Activated CD4-positive, alpha-beta T cell treated with anti-CD3 and anti-CD28 coated beads, Interleukin-2, amount 50 U/mL, for 24 hours (primary cell): ENCODE data around the gene IFITM5.
"Not testable (repeated sequence)": the region's sequence is repeated elsewhere in the genome, so short reads cannot be mapped to it uniquely, and the experiment has no call there.

Source experiments
- DNase-seq, 2 donors: peaks; one replicate each; pipeline ENCODE4 v3.0.0-alpha.2; 2020; ENCODE audit warnings: low read depth in 1 of 2, low spot score in 1 of 2

Gene IFITM5

DNA sequence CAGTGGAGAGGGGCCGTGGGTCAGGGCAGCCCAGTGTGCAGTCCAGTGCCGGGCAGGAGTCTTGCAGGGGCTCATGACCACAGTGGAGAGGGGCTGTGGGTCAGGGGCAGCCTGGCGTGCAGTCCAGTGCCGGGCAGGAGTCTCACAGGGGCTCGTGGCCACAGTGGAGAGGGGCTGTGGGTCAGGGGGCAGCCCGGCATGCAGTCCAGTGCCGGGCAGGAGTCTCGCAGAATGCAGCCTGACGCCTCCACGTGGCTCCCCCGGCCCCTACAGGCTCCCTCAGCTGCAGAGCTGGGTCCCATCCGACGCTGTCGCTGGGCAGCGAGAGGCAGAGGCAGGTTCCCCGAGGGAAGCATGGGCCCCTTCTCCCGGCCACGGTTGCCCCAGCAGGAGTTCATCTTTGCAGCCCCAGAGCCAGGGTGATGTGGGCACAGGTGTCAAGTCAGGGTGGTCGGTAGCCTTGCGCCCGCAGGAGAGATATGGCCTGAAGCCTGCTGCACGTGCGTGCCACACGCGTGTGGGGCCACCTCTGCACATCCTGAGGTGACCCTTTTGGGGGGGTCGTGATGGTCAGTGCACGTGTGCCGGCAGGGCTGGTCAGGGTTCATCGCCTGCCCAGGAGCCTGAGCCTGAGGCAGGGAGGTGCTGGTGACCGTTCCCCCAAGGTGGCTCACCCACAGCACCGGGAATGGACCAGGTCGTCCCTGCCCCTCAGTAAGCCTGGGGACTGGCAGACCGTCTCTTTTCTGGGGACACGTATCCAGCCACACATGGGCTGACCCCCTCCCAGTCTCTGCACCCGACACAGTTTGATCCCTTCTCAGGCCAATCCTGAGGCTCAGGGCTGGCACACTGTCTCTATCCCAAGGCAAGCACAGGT, 2.9 kb downstream of the IFITM5 start:
- no peak for DNase-seq

DNA sequence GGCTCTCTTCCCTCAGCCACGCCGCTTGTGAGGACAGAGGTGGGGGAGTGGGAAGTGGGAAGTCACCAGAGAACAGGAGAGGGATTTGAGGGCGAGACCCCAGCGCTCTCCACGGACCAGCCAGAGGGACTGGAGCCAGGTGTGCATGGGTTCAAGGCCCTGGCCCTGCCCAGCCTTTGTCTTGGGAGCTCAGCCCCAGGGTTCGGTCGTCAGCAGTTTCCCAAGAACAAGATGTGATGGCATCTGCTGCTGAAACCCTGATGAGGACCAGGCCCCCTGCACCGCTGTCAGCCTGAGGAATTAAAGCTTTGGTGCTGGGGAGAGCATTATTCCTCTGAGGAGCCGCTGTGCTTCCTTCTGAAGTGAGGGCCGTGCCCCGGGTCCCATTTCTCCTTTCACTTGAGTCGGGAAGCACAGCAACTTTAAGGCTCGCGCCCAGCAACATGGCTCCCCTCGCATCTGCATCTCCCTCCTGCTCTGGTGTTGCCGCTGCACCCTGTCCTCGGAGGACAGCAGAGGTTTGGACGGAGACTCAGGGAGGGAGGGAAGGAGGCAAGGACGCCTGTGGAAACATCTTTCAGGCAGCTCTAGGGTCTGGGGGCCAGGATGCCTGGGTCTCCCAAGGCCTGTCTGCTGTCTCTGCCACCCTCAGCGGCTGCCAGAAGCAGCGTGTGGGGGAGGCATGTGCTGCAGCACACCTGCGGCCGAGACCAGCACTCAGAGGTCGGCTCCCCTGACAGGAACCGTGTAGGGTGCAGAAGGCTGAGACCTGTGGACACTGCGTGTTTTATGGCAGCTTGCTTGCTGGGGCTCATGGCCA, 3.8 kb downstream of the IFITM5 start:
- no peak for DNase-seq

DNA sequence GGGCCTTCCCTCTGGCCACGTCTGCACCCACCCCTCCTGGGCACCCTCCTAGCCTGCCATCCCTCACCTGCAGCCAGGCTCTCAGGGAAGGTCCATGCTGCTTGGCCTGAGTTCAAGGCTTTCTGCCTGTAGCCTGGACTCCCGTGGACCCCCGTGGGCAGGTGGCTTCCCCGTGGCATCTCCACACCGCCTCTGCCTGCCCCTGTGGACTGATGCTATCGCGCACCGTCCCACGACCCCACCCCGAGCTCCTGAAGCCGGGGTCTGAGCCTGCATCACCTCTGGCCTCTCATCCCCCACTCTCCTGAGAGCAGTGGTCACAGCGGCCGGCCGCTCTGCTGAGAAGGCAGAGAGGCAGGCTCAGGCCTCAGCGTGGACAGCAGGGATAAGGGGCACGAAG, 4.5 kb downstream of the IFITM5 start:
- no peak for DNase-seq

DNA sequence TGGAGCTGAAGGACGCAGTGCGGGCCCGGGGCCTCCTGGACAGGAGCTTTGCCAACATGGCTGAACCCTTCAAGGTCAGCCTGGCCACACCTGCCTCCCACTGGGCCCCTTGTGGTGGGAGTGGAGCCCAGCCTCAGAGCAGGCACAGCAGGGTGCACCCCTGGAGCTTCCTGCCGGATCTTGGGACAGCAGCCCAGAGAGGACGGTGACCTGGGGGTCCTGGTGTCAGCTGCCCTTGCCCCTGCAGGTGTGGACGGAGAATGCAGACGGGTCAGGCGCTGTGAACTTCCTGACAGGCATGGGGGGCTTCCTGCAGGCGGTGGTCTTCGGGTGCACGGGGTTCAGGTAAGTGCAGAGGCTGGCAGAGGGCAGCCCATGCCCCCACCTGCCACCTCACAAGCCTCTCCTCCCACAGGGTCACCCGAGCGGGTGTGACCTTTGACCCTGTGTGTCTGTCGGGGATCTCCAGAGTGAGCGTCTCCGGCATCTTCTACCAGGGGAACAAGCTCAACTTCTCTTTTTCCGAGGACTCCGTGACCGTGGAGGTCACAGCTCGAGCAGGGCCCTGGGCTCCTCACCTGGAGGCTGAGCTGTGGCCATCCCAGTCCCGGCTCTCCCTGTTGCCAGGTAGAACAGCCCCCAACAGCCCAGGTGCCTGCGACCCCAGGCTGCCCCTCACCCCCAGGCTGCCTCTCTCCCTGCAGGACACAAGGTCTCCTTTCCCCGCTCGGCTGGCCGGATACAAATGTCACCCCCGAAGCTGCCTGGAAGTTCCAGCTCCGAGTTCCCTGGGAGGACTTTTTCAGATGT, 5.3 kb downstream of the IFITM5 start:
- no peak for DNase-seq

DNA sequence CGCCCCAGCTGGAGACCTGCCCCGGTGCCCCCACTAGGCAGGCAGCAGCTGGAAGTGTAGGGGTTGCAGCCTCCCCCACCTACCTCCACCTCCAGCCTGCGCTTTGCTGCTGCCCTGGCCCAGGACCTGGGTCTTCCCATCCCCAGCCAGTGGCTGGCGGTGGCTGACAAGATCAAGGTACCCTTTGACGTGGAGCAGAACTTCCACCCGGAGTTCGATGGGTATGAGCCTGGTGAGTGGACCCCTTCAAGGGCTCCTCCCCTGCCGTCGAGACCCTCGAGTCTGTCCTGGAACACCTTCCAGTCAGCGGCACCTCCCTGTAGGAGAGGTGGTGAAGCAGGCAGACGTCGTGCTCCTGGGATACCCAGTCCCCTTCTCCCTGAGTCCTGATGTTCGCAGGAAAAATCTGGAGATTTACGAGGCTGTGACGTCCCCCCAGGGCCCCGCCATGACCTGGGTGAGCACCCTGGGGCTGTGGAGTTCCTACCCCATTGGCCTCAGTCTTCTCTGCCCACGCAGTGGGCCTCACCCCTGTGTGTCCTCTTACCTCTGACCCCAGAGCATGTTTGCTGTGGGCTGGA, 6.0 kb downstream of the IFITM5 start:
- no peak for DNase-seq

DNA sequence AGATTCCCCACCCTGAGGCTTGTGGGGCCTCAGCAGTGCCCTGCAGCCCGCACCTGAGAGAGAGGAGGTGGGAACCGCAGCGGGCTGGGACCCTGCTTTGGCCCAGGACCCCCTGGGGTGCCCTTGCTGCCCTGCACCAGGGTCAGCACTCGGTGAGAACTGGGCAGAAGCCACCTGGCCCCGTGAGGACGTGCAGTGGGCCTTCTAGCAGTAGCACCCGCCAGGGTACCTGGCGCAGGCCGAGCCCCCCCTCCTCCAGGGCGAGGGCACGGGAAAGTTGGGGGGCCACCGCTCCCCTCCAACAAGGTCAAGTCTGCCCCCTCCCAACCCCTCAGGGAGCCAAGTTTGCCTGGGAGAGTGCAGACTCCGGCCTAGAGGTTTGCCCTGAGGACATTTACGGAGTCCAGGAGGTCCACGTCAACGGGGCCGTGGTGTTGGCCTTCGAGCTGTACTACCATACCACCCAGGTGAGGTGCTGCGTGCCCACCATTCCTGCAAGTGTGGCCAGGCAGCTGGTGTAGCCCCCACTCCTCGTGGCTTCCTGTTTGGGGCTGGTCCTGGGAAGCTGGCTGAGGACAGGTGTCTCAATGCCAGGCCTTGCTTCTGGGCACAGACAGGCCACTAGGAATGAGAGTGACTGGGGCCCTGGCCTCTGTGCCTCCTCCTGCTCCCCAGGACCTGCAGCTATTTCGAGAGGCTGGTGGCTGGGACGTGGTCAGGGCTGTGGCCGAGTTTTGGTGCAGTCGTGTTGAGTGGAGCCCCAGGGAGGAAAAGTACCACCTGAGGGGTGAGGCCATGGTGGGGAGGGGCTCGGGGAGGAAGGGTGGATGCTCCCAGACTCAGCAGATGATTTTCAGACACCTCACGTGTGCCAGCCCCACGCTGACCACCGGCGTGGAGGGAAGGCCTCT, 6.9 kb downstream of the IFITM5 start:
- no peak for DNase-seq

DNA sequence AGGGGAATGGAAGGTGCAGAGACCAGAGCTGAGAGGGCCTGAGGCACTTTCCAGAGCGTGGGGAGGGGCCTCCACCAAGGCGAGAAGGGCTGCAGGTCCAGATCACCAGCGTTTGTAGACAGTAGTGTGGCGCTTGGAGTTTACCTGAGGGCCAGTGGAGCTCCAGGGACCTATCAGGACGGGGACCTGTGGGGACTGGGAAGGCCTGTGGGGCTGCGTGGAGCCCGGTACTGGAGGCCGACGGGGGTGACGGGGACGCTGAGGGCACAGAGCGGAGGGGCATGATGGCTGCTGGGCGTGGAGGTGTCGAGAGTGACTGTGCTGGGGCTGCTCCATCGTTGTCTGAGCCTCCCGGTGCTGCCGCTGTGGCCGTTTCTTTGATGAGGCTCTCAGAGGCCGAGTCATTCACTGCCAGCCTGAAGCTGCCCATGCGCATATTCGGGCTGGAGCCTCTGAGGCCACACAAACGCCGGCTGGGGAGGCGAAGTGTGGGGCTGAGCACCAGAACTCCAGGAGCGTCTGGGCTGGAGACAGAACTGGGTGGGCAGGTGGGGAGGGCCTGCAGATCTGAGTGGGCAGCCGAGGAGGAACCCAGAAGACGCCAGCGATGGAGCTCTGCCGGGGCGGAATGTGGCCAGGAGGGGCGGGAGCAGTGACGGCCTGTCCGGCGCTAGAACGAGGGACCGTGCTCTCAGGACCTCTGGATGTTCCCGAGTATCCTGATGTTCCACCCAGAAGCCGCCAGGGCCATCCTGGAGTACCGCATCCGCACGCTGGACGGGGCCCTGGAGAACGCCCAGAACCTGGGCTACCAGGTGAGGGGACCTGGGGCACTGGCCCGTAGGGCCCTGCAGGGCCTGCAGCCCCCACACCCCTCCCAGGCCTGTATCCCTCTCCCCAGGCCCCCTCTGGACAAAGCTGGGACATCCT, 7.8 kb downstream of the IFITM5 start:
- no peak for DNase-seq

DNA sequence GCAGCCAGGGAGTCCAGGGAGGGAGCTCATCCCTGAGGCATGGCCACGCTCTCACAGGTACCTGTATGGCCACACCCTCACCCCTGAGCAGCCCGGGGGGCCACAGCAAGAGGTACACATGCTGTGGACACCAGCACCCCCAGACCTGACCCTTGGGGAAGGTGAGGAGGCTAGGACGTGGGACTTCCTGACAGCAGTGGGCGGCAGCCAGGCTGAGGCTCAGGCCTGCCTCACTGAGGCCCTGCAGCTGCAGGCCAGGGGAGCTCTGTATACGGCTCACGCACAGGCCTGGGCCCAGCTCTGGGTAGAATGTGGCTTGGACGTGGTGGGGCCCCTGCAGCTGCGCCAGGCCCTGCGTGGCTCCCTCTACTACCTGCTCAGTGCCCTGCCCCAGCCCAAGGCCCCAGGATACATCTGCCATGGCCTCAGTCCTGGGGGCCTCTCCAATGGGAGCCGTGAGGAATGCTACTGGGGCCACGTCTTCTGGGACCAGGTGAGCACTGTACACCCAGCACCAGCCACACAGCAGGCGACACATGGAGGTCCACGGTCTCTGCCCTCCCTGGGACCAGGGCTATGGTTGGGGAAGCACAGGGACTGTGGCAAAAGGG, 8.6 kb downstream of the IFITM5 start:
- DNase-seq, result no peak

DNA sequence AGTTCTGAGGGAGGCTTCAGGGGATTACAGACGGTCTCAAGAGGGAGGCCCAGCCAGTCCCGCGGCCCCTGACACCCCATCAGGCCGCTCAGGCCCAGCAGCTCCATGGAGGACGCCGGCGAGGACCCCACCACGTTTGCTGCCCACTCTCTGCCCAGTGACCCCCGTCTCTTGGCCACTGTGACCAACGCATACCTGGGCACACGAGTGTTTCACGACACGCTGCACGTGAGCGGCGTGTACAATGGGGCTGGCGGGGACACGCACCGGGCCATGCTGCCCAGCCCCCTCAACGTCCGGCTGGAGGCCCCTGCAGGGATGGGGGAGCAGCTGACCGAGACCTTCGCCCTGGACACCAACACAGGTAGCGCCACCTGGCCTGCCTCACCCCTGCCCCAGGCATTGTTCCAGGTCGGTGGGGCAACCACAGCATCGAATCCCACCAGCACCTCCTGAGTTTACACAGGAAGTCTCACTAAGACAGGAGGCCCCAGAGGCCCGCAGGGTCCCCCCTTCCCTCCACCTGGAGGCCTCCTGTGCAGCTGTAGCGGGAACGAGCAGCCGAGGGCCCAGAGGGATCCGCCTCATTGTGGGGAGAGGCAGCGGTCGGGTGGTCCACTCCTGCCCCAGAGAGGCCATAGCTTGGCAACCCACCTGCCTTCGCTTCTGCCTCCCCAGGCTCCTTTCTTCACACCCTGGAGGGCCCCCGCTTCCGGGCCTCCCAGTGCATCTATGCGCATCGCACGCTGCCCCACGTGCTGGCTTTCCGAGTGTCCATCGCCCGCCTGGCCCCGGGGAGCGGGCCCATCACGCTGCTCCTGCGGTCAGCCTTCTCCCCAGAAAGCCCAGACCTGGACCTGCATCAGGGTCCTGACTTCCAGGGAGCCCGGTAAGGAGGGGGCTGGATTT, 9.4 kb downstream of the IFITM5 start:
- DNase-seq, result no peak

DNA sequence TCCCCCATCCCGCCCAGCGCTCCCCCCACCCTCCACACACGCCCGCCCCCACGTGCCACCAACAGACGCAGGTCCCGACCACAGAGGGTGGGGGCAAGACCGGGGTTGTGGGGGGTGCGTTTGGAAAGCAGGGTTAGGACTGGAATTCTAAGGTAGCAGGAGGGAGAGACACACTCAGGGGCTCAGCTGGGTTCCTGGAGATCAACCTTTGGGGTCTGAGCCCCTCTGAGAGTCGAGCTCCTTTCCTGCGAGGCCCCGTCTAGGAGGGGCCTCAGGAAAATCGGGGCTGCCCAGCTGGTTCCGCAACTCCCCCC, 10.0 kb downstream of the IFITM5 start:
- no peak for DNase-seq

DNA sequence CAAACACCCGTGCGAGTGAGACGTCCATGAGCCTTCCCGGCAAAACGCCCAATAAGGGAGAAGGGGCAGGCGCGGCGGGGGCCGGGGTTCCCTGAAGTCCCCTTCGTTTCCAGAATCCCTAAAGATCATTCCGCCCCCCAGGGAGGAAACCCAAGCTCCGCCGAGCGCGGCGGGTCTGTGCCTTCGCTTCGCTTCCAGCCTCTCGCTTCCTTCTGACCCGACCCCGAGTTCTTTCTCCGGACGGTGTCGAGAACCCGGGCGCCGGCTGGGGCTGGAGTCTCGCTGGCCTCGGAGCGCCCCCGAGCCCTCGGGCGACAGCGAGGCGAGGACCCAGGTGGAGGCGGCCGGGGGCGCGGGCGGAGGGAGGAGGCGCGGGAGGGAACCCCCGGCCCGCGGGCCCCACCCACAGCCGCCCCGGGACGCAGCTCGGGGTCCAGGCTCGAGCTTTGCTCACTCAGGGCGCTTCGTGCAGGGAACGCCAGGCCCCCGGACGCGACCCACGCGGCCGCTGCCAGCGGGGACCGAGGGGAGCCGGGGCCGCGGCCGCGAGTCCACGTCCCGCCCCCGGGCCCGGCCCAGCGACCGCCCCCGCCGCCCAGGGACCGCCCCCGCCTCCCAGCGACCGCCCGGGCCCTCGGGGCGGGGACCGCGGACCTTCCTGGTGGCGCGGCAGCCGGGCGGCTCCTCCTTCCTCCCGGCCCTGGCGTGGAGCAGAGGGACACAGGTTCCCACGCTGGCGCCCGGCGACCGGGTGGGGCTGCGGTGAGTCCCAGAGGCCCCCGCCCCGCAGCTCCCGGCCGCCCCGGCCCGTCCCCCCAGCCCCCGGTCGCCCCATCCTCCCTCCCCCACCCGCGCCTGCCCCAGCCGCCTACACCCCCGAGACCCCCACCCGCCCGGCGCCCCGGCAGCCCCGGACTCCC, 10.6 kb downstream of the IFITM5 start, which contains the start of gene PGGHG:
Gene PGGHG (plus strand): TSS at position 649 of the 920 bp plus-strand sequence. CDS start 691 bp downstream, outside the sequence.
- DNase-seq, result no peak

DNA sequence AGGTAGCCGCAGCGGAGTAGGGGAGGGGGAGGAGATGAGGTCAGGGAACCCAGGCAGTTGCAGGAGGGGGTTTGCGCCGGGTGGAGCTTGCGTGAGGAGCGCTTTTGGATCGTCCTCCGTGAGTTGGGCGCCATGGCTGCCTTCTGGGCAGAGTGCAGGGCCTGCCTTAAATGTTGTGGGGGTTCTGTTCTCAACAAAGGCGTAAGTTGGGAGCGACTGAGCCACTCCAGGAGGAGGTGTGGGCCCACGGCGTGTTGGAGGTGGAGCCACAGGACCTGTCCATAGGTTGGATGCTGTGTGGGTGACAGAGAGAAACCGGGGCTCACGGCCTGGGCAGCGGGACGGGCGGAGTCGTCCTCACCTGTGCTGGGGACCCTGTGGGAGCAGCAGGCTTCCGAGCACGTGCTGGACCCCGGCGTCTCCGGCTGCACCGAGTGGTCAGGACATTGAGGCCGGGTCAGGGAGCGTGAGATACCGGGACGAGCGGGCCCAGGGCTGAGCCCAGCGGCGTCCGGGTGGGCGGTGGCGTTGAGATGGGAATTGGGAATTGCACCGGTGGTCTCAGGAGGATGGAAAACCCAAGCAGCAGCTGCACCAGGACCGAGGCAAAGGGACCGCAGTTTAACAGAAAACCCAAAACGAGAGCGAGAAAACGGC, 11.4 kb downstream of the IFITM5 start:
- DNase-seq, result no peak

DNA sequence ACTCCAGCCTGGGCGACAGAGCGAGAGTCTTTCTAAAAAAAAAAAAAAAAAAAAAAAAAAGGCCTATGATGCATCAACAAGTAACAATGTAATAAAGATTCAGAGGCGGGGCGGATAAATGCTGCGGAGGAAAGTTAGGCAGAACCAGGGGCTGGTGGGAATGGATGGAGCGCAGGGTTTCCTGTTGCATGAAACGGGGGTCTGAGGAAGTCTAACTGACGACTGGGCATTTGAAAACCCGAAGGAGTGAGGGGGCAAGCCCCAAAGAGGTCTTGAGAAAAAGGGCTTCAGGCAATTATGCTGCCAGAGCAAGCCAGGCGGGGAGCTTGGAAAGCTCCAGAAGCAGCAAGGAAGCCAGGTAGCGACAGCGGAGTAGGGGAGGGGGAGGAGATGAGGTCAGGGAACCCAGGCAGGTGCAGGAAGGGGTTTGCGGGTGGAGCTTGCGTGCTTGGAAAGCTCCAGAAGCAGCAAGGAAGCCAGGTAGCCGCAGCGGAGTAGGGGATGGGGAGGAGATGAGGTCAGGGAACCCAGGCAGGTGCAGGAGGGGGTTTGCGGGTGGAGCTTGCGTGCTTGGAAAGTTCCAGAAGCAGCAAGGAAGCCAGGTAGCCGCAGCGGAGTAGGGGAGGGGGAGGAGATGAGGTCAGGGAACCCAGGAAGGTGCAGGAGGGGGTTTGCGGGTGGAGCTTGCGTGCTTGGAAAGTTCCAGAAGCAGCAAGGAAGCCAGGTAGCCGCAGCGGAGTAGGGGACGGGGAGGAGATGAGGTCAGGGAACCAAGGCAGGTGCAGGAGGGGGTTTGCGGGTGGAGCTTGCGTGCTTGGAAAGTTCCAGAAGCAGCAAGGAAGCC, 12.1 kb downstream of the IFITM5 start:
- not testable (repeated sequence) for DNase-seq

DNA sequence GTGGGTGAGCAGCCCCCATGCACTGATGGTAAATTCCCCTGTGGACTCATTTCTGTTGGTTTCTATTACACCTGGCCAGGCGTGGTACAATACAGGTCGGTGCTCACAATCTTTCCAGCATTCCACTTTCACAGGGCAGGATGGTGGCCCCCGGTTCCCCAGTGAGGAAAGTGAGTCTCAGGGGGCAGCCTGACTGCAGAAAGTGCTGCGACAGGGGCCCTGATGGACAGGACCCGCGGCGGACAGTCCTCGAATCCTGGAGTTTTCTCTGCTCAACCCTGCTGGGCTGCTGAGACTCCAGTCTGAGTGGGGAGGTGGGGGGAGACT, 13.5 kb downstream of the IFITM5 start:
- DNase-seq, result no peak
